K562 (cell line): ENCODE data around the gene CREG1. TPM values are rescaled to one million over a fixed set of nuclear protein-coding genes. Genes with fewer than 3 reads are reported as not detected.

Source experiments
- ARID1B ChIP-seq: fragments of 450-650 bp; IDR thresholded peaks from 2 replicates; pipeline ENCODE4 v1.6.1; 2016; ENCODE audit warnings: antibody characterized with exemption, mild to moderate bottlenecking, inconsistent platforms
- MGA ChIP-seq: fragments of 450-650 bp; IDR thresholded peaks from 2 replicates; pipeline ENCODE4 v1.6.1; 2016; ENCODE audit warnings: mild to moderate bottlenecking, moderate library complexity
- RNF2 ChIP-seq: sonication (generic); IDR thresholded peaks from 2 replicates; pipeline ENCODE4 v1.6.1; 2016
- ZFX ChIP-seq: sonication (generic); formaldehyde crosslinking; IDR thresholded peaks from 2 replicates; pipeline ENCODE4 v1.8.0; 2022; ENCODE audit warnings: mild to moderate bottlenecking, missing genetic modification reagents, moderate library complexity
- ZNF740 ChIP-seq, 3 experiments: fragments of 200-800 bp in 1 of 3; sonication (Bioruptor generic) in 1 of 3; sonication (generic) in 1 of 3; formaldehyde crosslinking in 1 of 3; IDR thresholded peaks; 2 replicates each; pipeline versions ENCODE4 v1.6.1 to v1.8.0; 2016 to 2022; ENCODE audit warnings: mild to moderate bottlenecking in 2 of 3, missing compliant biosample characterization in 2 of 3, missing genetic modification characterization in 2 of 3, missing genetic modification reagents in 1 of 3
- polyA plus RNA-seq, 8 experiments: library from polyadenylated mRNA; depleted of rRNA in 4 of 8; stranded (reverse) in 5 of 8; unstranded in 3 of 8; fragments of >200 nt; fragmentation: Nextera tagmentation in 2 of 8; fragmentation: Illumina TruSeq in 1 of 8; extraction: Ambion mirVana in 2 of 8; extraction: Trizol in 1 of 8; gene quantifications; 2 replicates each; pipeline versions ENCODE4 v1.2.1 to v1.2.3, GENCODE V29; 2011 to 2014; ENCODE audit warnings: inconsistent platforms in 1 of 8, missing spikeins in 1 of 8
- total RNA-seq, 7 experiments: library from RNA; depleted of rRNA in 6 of 7; stranded (reverse); fragments of >200 nt in 6 of 7; fragmentation: Illumina TruSeq in 2 of 7; extraction: Trizol in 2 of 7; gene quantifications; 2 replicates each; pipeline versions ENCODE4 v1.2.1 to v1.2.3, GENCODE V29; 2011 to 2021; ENCODE audit warnings: low replicate concordance in 1 of 7

Gene CREG1
- total and polyA plus RNA-seq, 9 of the 15 experiments (the other 6 are each of a cell fraction or from before 2014, with no cell fraction given), result 45.7 to 272 (median 161) TPM

DNA sequence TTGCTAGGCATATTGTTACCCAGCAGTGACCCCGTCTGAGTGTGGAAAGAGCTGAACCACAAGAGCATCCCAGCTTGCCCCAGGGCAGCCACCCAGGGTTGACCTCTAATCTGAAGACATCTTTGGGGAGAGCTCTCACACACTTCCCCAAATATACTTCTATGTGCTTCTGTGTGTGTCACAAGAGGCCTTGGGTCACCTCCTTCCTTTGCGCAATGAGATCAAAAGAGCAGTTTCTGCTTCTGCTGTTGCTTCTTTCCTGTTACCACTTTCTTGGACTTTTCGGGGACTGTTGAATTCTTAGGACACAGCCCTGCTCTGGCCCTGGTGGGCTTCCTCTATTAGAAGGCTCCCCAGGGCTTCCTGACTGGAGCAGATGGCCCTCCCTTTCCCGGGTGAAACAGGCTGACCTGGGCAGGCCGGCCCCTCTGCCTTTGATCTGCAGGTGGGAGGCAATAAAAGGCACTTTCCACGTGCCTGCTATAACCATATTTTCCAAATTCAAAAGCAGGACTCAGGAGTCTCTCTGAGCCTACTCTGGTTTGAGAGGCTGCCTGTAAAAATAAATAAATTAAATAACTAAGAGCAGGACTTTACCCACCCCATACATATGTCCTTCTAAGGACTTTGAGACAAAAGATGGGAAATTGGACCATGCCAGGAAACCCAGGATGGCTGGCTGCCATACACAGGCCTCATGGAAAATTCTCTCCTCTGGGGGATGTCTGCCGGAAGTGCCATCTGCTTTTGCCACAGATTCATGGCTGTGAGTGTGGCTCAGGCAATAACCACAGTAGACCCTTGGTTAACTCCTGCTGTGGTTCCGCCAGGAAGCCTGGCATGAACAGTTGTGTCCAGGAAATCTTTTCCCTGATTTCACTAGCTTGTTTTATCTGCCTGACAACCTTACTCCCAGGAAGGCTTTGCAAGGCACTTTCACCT is 48.2 kb upstream of the CREG1 start (continued):
- TF ChIP-seq MGA, result 0 out of 2 replicates have a peak, but pooled peaks have one; percentile 22
- peak; percentile 20; the same call in 1 of the 2 replicates for TF ChIP-seq ARID1B
- peak; percentile 51; the same call in 1 of the 2 replicates for TF ChIP-seq ZFX (CRISPR knock-in tag)
- no peak for TF ChIP-seq ZNF740 (CRISPR knock-in tag; IDR thresholded peaks at IDR 0.05)
- no peak for TF ChIP-seq ZNF740 (tag; IDR thresholded peaks at IDR 0.05)
- TF ChIP-seq RNF2, result peak; percentile 16; the same call in 1 of the 2 replicates
